Measurements from ENCODE around the gene ACOT6.

GRCh38 chr14:73612339-73613045 lies at the start of gene ACOT6:
- no peak for TF ChIP-seq CTCF (IDR thresholded peaks at IDR 0.05)
- TF ChIP-seq POLR2A (IDR thresholded peaks at IDR 0.05) = peak in 2 of 4 donors; percentile 15 to 47

All from esophagus squamous epithelium (tissue), 4 donors.